Neural cell (in vitro differentiated cells): ENCODE results near the gene CASKIN2. TPM values are rescaled to one million over a fixed set of nuclear protein-coding genes. Genes with fewer than 3 reads are reported as not detected.

ENCODE experiments used
- H2AFZ ChIP-seq: fragments of 200-600, 300-800 bp; sonication (generic), shearing (Covaris generic); 2 replicates; pipeline ENCODE4 v1.6.0; 2014; ENCODE audit warnings: low read depth, mild to moderate bottlenecking, antibody characterized with exemption, low read length, moderate library complexity
- H3F3A ChIP-seq: fragments of 200-600 bp; shearing (Covaris generic); 2 replicates; pipeline ENCODE4 v1.6.1; 2016; ENCODE audit warnings: mild to moderate bottlenecking, moderate library complexity, mixed read lengths, antibody characterized with exemption, low read length; ENCODE audit not compliant: insufficient read depth, poor library complexity, severe bottlenecking
- H3K27ac ChIP-seq: fragments of 200-600, 300-800 bp; sonication (generic), shearing (Covaris generic); 2 replicates; pipeline ENCODE4 v1.5.1; 2014; ENCODE audit warnings: mild to moderate bottlenecking, low read length, moderate library complexity
- H3K27me3 ChIP-seq: fragments of 300-800, 200-600 bp; sonication (generic), shearing (Covaris generic); 2 replicates; pipeline ENCODE4 v1.6.0; 2014; ENCODE audit warnings: mild to moderate bottlenecking, low read depth, low read length, moderate library complexity; ENCODE audit not compliant: insufficient read depth
- H3K36me3 ChIP-seq: fragments of 300-800, 200-600 bp; sonication (generic), shearing (Covaris generic); 2 replicates; pipeline ENCODE4 v1.5.1; 2014; ENCODE audit warnings: mild to moderate bottlenecking, antibody characterized with exemption, low read length, moderate library complexity; ENCODE audit not compliant: insufficient read depth
- H3K4me2 ChIP-seq: fragments of 300-800, 200-600 bp; sonication (generic), shearing (Covaris generic); 2 replicates; pipeline ENCODE4 v1.6.0; 2014; ENCODE audit warnings: mild to moderate bottlenecking, low read length
- H3K4me3 ChIP-seq: fragments of 300-800, 200-600 bp; sonication (generic), shearing (Covaris generic); 2 replicates; pipeline ENCODE4 v1.5.1; 2014; ENCODE audit warnings: mild to moderate bottlenecking, low read length, moderate library complexity
- H3K79me2 ChIP-seq: fragments of 200-600 bp; shearing (Covaris generic); replicated peaks from 2 replicates; pipeline ENCODE4 v1.6.0; 2014; ENCODE audit warnings: mild to moderate bottlenecking, low read length, moderate library complexity; ENCODE audit not compliant: insufficient read depth
- H3K9ac ChIP-seq: fragments of 300-800, 200-600 bp; sonication (generic), shearing (Covaris generic); 2 replicates; pipeline ENCODE4 v1.6.1; 2016; ENCODE audit warnings: mild to moderate bottlenecking, low read length, mixed read lengths
- H3K9me2 ChIP-seq: fragments of 200-600 bp; shearing (Covaris generic); 2 replicates; pipeline ENCODE4 v1.6.1; 2016; ENCODE audit warnings: mild to moderate bottlenecking, low read length, mixed read lengths; ENCODE audit not compliant: insufficient read depth
- H3K9me3 ChIP-seq: fragments of 200-600, 300-800 bp; sonication (generic), shearing (Covaris generic); 2 replicates; pipeline ENCODE4 v1.6.1; 2016; ENCODE audit warnings: mild to moderate bottlenecking, mixed run types, low read length, moderate library complexity, mixed read lengths
- H4K20me1 ChIP-seq: fragments of 200-600 bp; shearing (Covaris generic); 2 replicates; pipeline ENCODE4 v1.6.1; 2016; ENCODE audit warnings: mild to moderate bottlenecking, mixed run types; ENCODE audit not compliant: insufficient read depth
- CTCF ChIP-seq: fragments of 450-650 bp; IDR thresholded peaks from 2 replicates; pipeline ENCODE4 v1.5.1; 2014; ENCODE audit warnings: antibody characterized with exemption, mild to moderate bottlenecking, moderate library complexity; ENCODE audit not compliant: poor library complexity, severe bottlenecking
- EP300 ChIP-seq: fragments of 450-650 bp; conservative IDR thresholded peaks from 2 replicates; pipeline ENCODE4 v1.6.1; 2014; ENCODE audit warnings: antibody characterized with exemption, mild to moderate bottlenecking, moderate library complexity; ENCODE audit not compliant: poor library complexity, severe bottlenecking
- EZH2 ChIP-seq: fragments of 200-600, 300-800 bp; shearing (Covaris generic), sonication (generic); IDR thresholded peaks from 2 replicates; pipeline ENCODE4 v1.6.1; 2014; ENCODE audit warnings: antibody characterized with exemption, low read length, borderline replicate concordance, mild to moderate bottlenecking; ENCODE audit not compliant: insufficient read depth, poor library complexity, severe bottlenecking
- MXI1 ChIP-seq: fragments of 450-650 bp; conservative IDR thresholded peaks from 2 replicates; pipeline ENCODE4 v1.6.1; 2014; ENCODE audit warnings: antibody characterized with exemption, mild to moderate bottlenecking; ENCODE audit not compliant: poor library complexity, severe bottlenecking
- POLR2AphosphoS5 ChIP-seq: IDR thresholded peaks from 2 replicates; pipeline ENCODE4 v1.6.1; 2012
- RAD21 ChIP-seq: fragments of 450-650 bp; conservative IDR thresholded peaks from 2 replicates; pipeline ENCODE4 v1.6.1; 2014; ENCODE audit warnings: antibody characterized with exemption, mild to moderate bottlenecking, moderate library complexity
- REST ChIP-seq: IDR thresholded peaks from 2 replicates; pipeline ENCODE4 v1.6.1; 2012; ENCODE audit warnings: borderline replicate concordance
- SMC3 ChIP-seq: fragments of 450-650 bp; conservative IDR thresholded peaks from 2 replicates; pipeline ENCODE4 v1.6.1; 2014; ENCODE audit warnings: antibody characterized with exemption, mild to moderate bottlenecking, moderate library complexity; ENCODE audit not compliant: poor library complexity
- TAF1 ChIP-seq: IDR thresholded peaks from 2 replicates; pipeline ENCODE4 v1.6.1; 2012; ENCODE audit warnings: low read depth
- polyA plus RNA-seq: library from polyadenylated mRNA; depleted of rRNA; stranded (reverse); fragments of >200 nt; gene quantifications from 2 replicates; pipeline ENCODE4 v1.2.3, GENCODE V29; 2014

The CASKIN2 gene
- polyA plus RNA-seq, 1 donor from 2014 or later: 2.8 TPM

GRCh38 chr17:75516255-75516618 lies 900 bp upstream of the CASKIN2 start, which contains the start of gene TSEN54:
Gene TSEN54, plus strand, starts transcription at chr17:75516528. Its CDS starts 33 bp downstream, at chr17:75516561.
- Histone ChIP-seq H3K27ac (peak within 1 kb of the TSS; percentile 87), H3K79me2 (peaks cover 17% of the 10 kb centered on the region), H2AFZ (peak within 1 kb of the TSS; percentile 97), H3K36me3 (no peaks in the 10 kb centered on the region), H3K9ac (peak within 1 kb of the TSS; percentile 90), H3F3A (no peaks in the 10 kb centered on the region), H3K9me2 (no peaks in the 10 kb centered on the region), H3K4me3 (peak within 1 kb of the TSS; percentile 95), H4K20me1 (no peaks in the 10 kb centered on the region), H3K4me2 (peak within 1 kb of the TSS; percentile 89), H3K9me3 (no peaks in the 10 kb centered on the region), H3K27me3 (no peaks in the 10 kb centered on the region)
- TF ChIP-seq TAF1: peak; percentile 80
- TF ChIP-seq CTCF: no peak
- TF ChIP-seq POLR2AphosphoS5: peak; percentile 62
- TF ChIP-seq MXI1: no peak
- no peak for TF ChIP-seq EZH2
- peak; percentile 81 for TF ChIP-seq REST
- TF ChIP-seq EP300: no peak
- TF ChIP-seq RAD21: no peak

GRCh38 chr17:75514919-75515495 lies 330 bp downstream of the CASKIN2 start:
- TF ChIP-seq MXI1 (no peak), TAF1 (no peak), EZH2 (no peak), CTCF (no peak), RAD21 (no peak), EP300 (no peak), SMC3 (no peak), REST (no peak), POLR2AphosphoS5 (no peak)
- Histone ChIP-seq H3K9me2 (no peaks in the 10 kb centered on the region), H2AFZ (peak overlapping the region; percentile 97), H3K9ac (peak overlapping the region; percentile 90), H3F3A (no peaks in the 10 kb centered on the region), H3K4me2 (peak overlapping the region; percentile 84), H3K79me2 (peaks cover 17% of the 10 kb centered on the region), H3K27me3 (no peaks in the 10 kb centered on the region), H4K20me1 (no peaks in the 10 kb centered on the region), H3K36me3 (no peaks in the 10 kb centered on the region), H3K27ac (peak overlapping the region; percentile 87), H3K4me3 (peak overlapping the region; percentile 95), H3K9me3 (no peaks in the 10 kb centered on the region)
